Astrocyte (in vitro differentiated cells and primary cell): ENCODE results near the gene CD177.

Source experiments
- EZH2 ChIP-seq: IDR thresholded peaks from 2 replicates; pipeline ENCODE4 v1.6.1; 2012; ENCODE audit warnings: mild to moderate bottlenecking, low read length, inconsistent platforms; ENCODE audit not compliant: insufficient read depth
- TF ChIP-seq, protein P1 (sequence below): IDR thresholded peaks from 2 replicates; pipeline ENCODE4 v1.5.1; 2011; ENCODE audit warnings: low read depth, mild to moderate bottlenecking, inconsistent platforms, low read length, moderate library complexity; ENCODE audit not compliant: insufficient read depth

DNA sequence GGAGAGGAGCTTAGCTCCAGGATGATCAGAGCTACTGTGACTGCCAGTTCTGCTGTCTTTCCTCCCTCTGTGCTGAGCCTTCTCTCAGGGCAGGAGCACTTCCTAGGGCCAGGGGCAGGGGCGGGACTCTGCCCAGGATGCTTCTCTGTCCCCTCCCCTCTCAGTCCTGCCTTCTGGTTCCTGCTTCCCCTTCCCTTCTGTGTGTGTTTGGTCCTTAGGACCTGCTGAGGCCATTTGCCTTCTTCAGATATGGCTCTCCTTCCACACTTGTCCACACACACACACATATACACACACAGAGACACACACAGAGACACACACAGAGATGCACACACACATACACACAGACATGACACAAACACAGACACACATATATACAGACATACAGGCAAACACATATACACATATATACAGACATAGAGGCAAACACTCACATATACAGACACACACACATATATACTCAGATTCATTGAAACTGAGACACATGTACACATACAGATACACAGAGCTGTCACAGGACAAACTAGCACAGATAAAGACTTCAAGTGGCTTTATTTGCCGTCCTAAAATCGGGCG is 22.0 kb upstream of the CD177 start:
- TF ChIP-seq, protein P1, sequence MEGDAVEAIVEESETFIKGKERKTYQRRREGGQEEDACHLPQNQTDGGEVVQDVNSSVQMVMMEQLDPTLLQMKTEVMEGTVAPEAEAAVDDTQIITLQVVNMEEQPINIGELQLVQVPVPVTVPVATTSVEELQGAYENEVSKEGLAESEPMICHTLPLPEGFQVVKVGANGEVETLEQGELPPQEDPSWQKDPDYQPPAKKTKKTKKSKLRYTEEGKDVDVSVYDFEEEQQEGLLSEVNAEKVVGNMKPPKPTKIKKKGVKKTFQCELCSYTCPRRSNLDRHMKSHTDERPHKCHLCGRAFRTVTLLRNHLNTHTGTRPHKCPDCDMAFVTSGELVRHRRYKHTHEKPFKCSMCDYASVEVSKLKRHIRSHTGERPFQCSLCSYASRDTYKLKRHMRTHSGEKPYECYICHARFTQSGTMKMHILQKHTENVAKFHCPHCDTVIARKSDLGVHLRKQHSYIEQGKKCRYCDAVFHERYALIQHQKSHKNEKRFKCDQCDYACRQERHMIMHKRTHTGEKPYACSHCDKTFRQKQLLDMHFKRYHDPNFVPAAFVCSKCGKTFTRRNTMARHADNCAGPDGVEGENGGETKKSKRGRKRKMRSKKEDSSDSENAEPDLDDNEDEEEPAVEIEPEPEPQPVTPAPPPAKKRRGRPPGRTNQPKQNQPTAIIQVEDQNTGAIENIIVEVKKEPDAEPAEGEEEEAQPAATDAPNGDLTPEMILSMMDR = no peak
- no peak for TF ChIP-seq EZH2
